Thyroid gland (tissue), 4 donors: ENCODE results near the gene CCR7.

Experiments
- CTCF ChIP-seq, 6 experiments: fragments of 200-600 bp in 3 of 6; fragments of 450-650 bp in 3 of 6; sonication (generic) in 3 of 6; IDR thresholded peaks; one replicate each; pipeline ENCODE4 v1.5.1; 2016 to 2019; ENCODE audit warnings: antibody characterized with exemption in 6 of 6, mild to moderate bottlenecking in 2 of 6, inconsistent platforms in 1 of 6, moderate library complexity in 1 of 6
- POLR2A ChIP-seq, 2 donors: fragments of 450-650 bp; IDR thresholded peaks; one replicate each; pipeline ENCODE4 v1.6.1; 2017; ENCODE audit warnings: antibody characterized with exemption in 2 of 2, mild to moderate bottlenecking in 2 of 2, moderate library complexity in 1 of 2

GRCh38 chr17:40526668-40527067, 38.6 kb downstream of the CCR7 start:
- TF ChIP-seq CTCF (IDR thresholded peaks at IDR 0.05) (no peak), POLR2A (IDR thresholded peaks at IDR 0.05) (no peak)
